Glomerular endothelial cell (primary cell): ENCODE results near the gene INTS3. TPM values are rescaled to one million over a fixed set of nuclear protein-coding genes. Genes with fewer than 3 reads are reported as not detected.
"Not testable (repeated sequence)": the region's sequence is repeated elsewhere in the genome, so short reads cannot be mapped to it uniquely, and the experiment has no call there.

Experiments
- DNase-seq: peaks from one replicate; pipeline ENCODE4 v3.0.0-alpha.2; 2011; ENCODE audit warnings: low read depth, low spot score; ENCODE audit errors: extremely low read depth
- total RNA-seq: library from RNA; depleted of rRNA; stranded (reverse); fragments of >200 nt; gene quantifications from 2 replicates; pipeline ENCODE4 v1.2.3, GENCODE V29; 2015

INTS3 gene
- total RNA-seq, 1 donor from 2014 or later = 48.9 TPM

GRCh38 chr1:153752571-153753195 is 24.8 kb downstream of the INTS3 start:
- DNase-seq = no peak

- no peak for DNase-seq
Observed at GRCh38 chr1:153754266-153754665, 26.4 kb downstream of the INTS3 start.

- no peak for DNase-seq
Observed at GRCh38 chr1:153760440-153760839, 32.6 kb downstream of the INTS3 start.

- DNase-seq = no peak
Observed at GRCh38 chr1:153763365-153764225, 35.7 kb downstream of the INTS3 start.

GRCh38 chr1:153764310-153764709 is 36.5 kb downstream of the INTS3 start:
- DNase-seq = no peak

GRCh38 chr1:153766663-153767062 is 38.8 kb downstream of the INTS3 start:
- DNase-seq = not testable (repeated sequence)

- no peak for DNase-seq
Observed at GRCh38 chr1:153767519-153767918, 39.7 kb downstream of the INTS3 start.

- DNase-seq = no peak
Observed at GRCh38 chr1:153768316-153769181, 40.7 kb downstream of the INTS3 start.

GRCh38 chr1:153769221-153769620 is 41.4 kb downstream of the INTS3 start:
- DNase-seq = no peak

- DNase-seq = no peak
Observed at GRCh38 chr1:153770797-153771196, 42.9 kb downstream of the INTS3 start.

GRCh38 chr1:153771261-153771660 is 43.4 kb downstream of the INTS3 start:
- DNase-seq = no peak

- no peak for DNase-seq
Observed at GRCh38 chr1:153771841-153772593, 44.2 kb downstream of the INTS3 start.

GRCh38 chr1:153773096-153773921 is 45.5 kb downstream of the INTS3 start:
- no peak for DNase-seq

- DNase-seq = no peak
Observed at GRCh38 chr1:153774026-153774595, 46.3 kb downstream of the INTS3 start.

- no peak for DNase-seq
Observed at GRCh38 chr1:153774780-153775457, 47.1 kb downstream of the INTS3 start, which contains the start of gene SLC27A3. SLC27A3 (plus strand) TSS chr1:153775407; CDS start chr1:153775498, 91 bp downstream.

- DNase-seq = no peak
Observed at GRCh38 chr1:153775458-153776327, 47.8 kb downstream of the INTS3 start.

- no peak for DNase-seq
Observed at GRCh38 chr1:153776352-153776751, 48.5 kb downstream of the INTS3 start.
